Hepatocyte (in vitro differentiated cells): ENCODE measurements around the gene LHX6.

Experiments used
- EZH2phosphoT487 ChIP-seq: fragments of 200-600 bp; sonication (generic); IDR thresholded peaks from one replicate; pipeline ENCODE4 v1.6.1; 2018; ENCODE audit warnings: antibody characterized with exemption, mild to moderate bottlenecking, low read depth, moderate library complexity; ENCODE audit not compliant: unreplicated experiment, severe bottlenecking
- TF ChIP-seq, protein P1 (sequence below): fragments of 200-600 bp; sonication (generic); IDR thresholded peaks from 2 replicates; pipeline ENCODE4 v1.5.1; 2016; ENCODE audit warnings: antibody characterized with exemption, mild to moderate bottlenecking; ENCODE audit not compliant: poor library complexity

GRCh38 chr9:122207096-122207495 is 21.7 kb downstream of the LHX6 start:
- no peak for TF ChIP-seq EZH2phosphoT487
- TF ChIP-seq, protein P1, sequence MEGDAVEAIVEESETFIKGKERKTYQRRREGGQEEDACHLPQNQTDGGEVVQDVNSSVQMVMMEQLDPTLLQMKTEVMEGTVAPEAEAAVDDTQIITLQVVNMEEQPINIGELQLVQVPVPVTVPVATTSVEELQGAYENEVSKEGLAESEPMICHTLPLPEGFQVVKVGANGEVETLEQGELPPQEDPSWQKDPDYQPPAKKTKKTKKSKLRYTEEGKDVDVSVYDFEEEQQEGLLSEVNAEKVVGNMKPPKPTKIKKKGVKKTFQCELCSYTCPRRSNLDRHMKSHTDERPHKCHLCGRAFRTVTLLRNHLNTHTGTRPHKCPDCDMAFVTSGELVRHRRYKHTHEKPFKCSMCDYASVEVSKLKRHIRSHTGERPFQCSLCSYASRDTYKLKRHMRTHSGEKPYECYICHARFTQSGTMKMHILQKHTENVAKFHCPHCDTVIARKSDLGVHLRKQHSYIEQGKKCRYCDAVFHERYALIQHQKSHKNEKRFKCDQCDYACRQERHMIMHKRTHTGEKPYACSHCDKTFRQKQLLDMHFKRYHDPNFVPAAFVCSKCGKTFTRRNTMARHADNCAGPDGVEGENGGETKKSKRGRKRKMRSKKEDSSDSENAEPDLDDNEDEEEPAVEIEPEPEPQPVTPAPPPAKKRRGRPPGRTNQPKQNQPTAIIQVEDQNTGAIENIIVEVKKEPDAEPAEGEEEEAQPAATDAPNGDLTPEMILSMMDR, result no peak
